Lower leg skin (tissue), 3 donors: ENCODE data around the gene ATG7.

ENCODE experiments used
- POLR2A ChIP-seq, 2 donors: fragments of 450-650 bp; IDR thresholded peaks; one replicate each; pipeline ENCODE4 v1.6.1; 2016 to 2017; ENCODE audit warnings: antibody characterized with exemption in 2 of 2, mild to moderate bottlenecking in 1 of 2, moderate library complexity in 1 of 2
- TF ChIP-seq, protein P1 (sequence below), 3 donors: fragments of 450-650 bp; IDR thresholded peaks; one replicate each; pipeline ENCODE4 v1.5.1; 2016; ENCODE audit warnings: antibody characterized with exemption in 3 of 3, mild to moderate bottlenecking in 3 of 3, moderate library complexity in 2 of 3

DNA sequence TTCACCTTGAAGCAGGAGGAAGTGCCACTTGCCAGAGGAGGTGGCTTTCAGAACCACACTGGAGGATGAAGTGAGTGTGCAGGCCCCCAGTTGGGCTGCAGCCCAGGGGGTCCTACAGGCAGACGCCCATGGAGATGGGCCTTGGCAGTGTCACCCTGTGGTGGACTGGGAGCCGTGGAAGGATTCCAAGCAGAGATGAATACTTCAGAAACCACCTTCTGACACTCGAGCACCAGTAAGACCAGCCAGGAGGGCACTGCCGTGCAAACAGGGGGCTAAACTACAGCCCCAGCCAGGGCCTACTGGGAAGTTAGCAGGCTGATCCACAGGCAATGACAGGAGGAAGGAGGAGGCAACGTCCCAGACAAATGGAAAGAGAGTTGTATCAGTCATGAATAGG lies 316.1 kb downstream of the ATG7 start:
- no peak for TF ChIP-seq POLR2A (IDR thresholded peaks at IDR 0.05)
- TF ChIP-seq, protein P1, sequence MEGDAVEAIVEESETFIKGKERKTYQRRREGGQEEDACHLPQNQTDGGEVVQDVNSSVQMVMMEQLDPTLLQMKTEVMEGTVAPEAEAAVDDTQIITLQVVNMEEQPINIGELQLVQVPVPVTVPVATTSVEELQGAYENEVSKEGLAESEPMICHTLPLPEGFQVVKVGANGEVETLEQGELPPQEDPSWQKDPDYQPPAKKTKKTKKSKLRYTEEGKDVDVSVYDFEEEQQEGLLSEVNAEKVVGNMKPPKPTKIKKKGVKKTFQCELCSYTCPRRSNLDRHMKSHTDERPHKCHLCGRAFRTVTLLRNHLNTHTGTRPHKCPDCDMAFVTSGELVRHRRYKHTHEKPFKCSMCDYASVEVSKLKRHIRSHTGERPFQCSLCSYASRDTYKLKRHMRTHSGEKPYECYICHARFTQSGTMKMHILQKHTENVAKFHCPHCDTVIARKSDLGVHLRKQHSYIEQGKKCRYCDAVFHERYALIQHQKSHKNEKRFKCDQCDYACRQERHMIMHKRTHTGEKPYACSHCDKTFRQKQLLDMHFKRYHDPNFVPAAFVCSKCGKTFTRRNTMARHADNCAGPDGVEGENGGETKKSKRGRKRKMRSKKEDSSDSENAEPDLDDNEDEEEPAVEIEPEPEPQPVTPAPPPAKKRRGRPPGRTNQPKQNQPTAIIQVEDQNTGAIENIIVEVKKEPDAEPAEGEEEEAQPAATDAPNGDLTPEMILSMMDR (IDR thresholded peaks at IDR 0.05): no peak
